Pancreas (tissue), 10 donors: Measurements from ENCODE around the gene FBLN2. TPM values are rescaled to one million over a fixed set of nuclear protein-coding genes. Genes with fewer than 3 reads are reported as not detected.

Experiments
- ATAC-seq, 4 donors: fragments of 200-7000 bp; cut with Tn5 transposase; one replicate each; pipeline versions ENCODE4 v1.8.0 to v1.9.1; 2020; ENCODE audit warnings: mild to moderate bottlenecking in 4 of 4, moderate library complexity in 4 of 4
- DNase-seq, 6 donors: peaks; one replicate each; pipeline ENCODE4 v3.0.0-alpha.2; 2020
- FAIRE-seq: peaks from 2 replicates; lab custom pipeline; 2012; peaks lifted over from hg19 to GRCh38; lab: Jason Lieb, UNC
- H3K27ac ChIP-seq, 4 donors: fragments of 200-600 bp; sonication (generic); 1 replicate in 3 of 4; 2 replicates in 1 of 4; pipeline versions ENCODE4 v1.5.0 to v1.8.0; 2020
- H3K27me3 ChIP-seq, 4 donors: fragments of 200-600 bp; one replicate each; pipeline ENCODE4 v1.8.0; 2021
- H3K36me3 ChIP-seq, 3 donors: fragments of 200-600 bp; sonication (generic) in 1 of 3; one replicate each; pipeline versions ENCODE4 v1.5.0 to v1.8.0; 2020 to 2021
- H3K4me1 ChIP-seq, 3 donors: fragments of 200-600 bp; one replicate each; pipeline ENCODE4 v1.8.0; 2021
- H3K4me3 ChIP-seq, 4 donors: fragments of 200-600 bp; sonication (generic) in 2 of 4; one replicate each; pipeline versions ENCODE4 v1.5.0 to v1.8.0; 2020 to 2021
- H3K9me3 ChIP-seq, 4 donors: fragments of 200-600 bp; one replicate each; pipeline ENCODE4 v1.8.0; 2021
- WGBS, 2 donors: extraction: QIAGEN DNeasy Blood & Tissue Kit; methylation state at CpG; one replicate each; pipeline ENCODE4 v1.1.7; 2013; 5-methylcytosine and 5-hydroxymethylcytosine counted together
- intact Hi-C, 3 donors: fragments of 100-400 bp; cut with DNase I; formaldehyde crosslinking; loops; one replicate each; pipeline versions ENCODE4 v1.11.1 to v1.14.2; 2022
- polyA plus RNA-seq, 2 donors: library from polyadenylated mRNA; stranded (reverse); fragments of 200-250 nt; gene quantifications; one replicate each; pipeline ENCODE4 v1.2.3, GENCODE V29; 2013
- total RNA-seq, 6 donors: library from RNA; stranded (reverse); fragmentation: NEBNext Ultra II Directional in 4 of 6; extraction: Animal tissue kit (Norgen Biotek cat#: 25700) in 4 of 6; gene quantifications; one replicate each; pipeline versions ENCODE4 v1.2.1 to v1.2.4, GENCODE V29; 2021 to 2023
- TF ChIP-seq, protein P1 (sequence below), 4 donors: fragments of 200-600 bp; sonication (generic) in 3 of 4; IDR thresholded peaks; one replicate each; pipeline versions ENCODE4 v1.5.0 to v1.8.0; 2021; ENCODE audit warnings: antibody characterized with exemption in 4 of 4
- donor health status: healthy with polysubstance abuse.
- donor health status: DM: no; HTN: no; CAD: no; lungs with moderate emphysema.
- donor health status: DM: no; HTN: no; CAD: no.
- donor health status: control.
- donor health status: control.
- donor health status: Bipolar disorder and iron deficiency.
- donor health status: DM: yes; HTN: yes; CAD: no.
- donor health status: DM: no; HTN: no; CAD: no.
- donor health status: DM: no; HTN: no; CAD: no.
- donor health status: DM: yes; HTN: yes; CAD: no.

Gene FBLN2
- total and polyA plus RNA-seq, 8 donors: 2.4 to 21.8 (median 4.2) TPM

DNA sequence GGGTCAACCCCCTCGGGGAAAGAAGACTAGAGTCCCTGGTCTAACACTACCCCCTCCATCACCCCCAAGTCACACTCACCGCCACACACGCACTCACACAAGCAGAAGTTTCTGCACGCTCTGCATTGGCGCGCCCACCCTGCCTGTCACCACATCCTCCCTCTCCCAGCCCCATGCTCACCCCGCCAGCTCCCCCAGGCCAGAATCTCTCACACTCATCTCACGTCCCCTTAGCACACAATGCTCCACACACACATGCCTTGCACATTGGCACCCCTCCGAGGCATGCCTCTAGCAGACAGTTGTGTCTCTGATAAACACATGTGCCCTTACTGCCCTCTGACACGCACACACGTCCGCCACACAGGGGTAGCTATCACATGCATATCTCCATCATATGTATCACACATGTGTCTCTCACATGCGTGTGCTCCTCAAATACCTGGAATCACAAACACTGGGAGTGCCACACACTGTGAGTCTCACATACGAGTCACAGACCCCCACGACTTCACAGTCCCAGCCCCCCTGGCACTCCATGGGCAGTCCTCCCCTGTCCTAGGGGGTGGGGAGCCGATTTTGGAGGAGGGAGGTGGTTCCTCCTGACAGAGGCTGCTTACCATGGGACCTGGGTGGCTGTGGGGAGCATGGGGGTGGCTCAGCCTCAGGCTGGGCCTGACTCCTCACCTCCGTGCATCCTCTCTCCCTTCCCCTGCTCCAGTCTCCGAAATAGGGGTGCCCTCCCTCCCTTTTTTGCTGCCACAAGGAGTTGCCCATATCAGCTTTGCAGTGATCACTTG, 898 bp downstream of the FBLN2 start:
- ATAC-seq: no peak

DNA sequence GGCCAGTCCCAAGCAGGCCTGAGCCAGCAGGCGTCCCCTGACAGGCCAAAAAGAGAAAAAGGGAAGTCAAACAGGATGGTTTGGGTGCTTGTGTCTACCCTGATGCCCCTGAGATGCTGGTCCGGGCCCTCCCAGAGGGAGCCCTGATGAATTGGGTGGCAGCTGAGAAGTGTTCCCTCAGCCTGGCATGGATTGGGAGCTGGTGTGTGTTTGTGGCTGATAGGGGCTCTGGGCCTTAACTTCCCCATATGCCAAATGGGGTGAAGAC, 1.4 kb downstream of the FBLN2 start:
- intact Hi-C loops: no loop called here
- FAIRE-seq (no peak), DNase-seq (no peak), ATAC-seq (no peak)
- Histone ChIP-seq H3K36me3 (no peaks in the 10 kb centered on the region), H3K4me3 (no peak overlapping the region), H3K9me3 (no peaks in the 10 kb centered on the region), H3K4me1 (no peaks in the 10 kb centered on the region), H3K27me3 (no peaks in the 10 kb centered on the region), H3K27ac (no peak overlapping the region)
- TF ChIP-seq, protein P1, sequence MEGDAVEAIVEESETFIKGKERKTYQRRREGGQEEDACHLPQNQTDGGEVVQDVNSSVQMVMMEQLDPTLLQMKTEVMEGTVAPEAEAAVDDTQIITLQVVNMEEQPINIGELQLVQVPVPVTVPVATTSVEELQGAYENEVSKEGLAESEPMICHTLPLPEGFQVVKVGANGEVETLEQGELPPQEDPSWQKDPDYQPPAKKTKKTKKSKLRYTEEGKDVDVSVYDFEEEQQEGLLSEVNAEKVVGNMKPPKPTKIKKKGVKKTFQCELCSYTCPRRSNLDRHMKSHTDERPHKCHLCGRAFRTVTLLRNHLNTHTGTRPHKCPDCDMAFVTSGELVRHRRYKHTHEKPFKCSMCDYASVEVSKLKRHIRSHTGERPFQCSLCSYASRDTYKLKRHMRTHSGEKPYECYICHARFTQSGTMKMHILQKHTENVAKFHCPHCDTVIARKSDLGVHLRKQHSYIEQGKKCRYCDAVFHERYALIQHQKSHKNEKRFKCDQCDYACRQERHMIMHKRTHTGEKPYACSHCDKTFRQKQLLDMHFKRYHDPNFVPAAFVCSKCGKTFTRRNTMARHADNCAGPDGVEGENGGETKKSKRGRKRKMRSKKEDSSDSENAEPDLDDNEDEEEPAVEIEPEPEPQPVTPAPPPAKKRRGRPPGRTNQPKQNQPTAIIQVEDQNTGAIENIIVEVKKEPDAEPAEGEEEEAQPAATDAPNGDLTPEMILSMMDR (IDR thresholded peaks at IDR 0.05): no peak
- 81 to 89% methylated on average over 2 of the region's 2 CpGs for WGBS, 2 donors

More for the DNA sequence above, 898 bp downstream of the FBLN2 start:
- Histone ChIP-seq H3K36me3 (no peaks in the 10 kb centered on the region), H3K4me1 (no peaks in the 10 kb centered on the region), H3K9me3 (no peaks in the 10 kb centered on the region), H3K27ac (no peak overlapping the region), H3K27me3 (no peaks in the 10 kb centered on the region), H3K4me3 (no peak overlapping the region)
- TF ChIP-seq, protein P1 (IDR thresholded peaks at IDR 0.05): no peak
- DNase-seq (no peak), FAIRE-seq (no peak)
- intact Hi-C loops: no loop called here
- 78 to 84% methylated on average over 18 of the region's 18 CpGs for WGBS, 2 donors

DNA sequence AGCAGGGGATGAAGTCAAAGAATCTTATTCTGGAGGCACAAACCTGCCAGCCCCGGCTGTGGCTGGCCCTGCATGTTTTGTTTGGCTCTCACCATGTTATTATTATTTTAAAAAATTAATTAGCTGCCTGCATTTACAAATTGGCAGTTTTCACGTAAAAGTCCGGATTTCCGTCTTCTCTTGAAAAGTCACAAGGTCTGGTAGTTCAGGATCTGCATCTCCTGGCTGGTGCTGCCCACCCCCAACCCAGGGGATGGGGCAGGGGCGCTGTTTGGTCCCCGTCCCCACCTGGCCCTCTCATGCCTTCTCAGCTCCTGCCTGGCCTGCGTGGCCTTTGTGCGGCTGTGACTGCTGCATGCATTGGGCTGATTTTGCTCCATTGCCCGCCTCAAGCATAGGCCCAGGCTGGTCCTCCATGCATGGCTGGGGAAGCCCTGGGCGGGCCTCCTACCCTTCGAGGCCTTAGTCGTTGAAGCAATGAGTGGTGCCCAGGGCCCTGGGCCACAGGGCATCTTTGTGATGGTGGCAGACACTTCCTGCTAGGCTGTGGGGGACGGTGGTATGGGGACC, 2.0 kb downstream of the FBLN2 start:
- H3K27ac ChIP-seq: no peak overlapping the region

DNA sequence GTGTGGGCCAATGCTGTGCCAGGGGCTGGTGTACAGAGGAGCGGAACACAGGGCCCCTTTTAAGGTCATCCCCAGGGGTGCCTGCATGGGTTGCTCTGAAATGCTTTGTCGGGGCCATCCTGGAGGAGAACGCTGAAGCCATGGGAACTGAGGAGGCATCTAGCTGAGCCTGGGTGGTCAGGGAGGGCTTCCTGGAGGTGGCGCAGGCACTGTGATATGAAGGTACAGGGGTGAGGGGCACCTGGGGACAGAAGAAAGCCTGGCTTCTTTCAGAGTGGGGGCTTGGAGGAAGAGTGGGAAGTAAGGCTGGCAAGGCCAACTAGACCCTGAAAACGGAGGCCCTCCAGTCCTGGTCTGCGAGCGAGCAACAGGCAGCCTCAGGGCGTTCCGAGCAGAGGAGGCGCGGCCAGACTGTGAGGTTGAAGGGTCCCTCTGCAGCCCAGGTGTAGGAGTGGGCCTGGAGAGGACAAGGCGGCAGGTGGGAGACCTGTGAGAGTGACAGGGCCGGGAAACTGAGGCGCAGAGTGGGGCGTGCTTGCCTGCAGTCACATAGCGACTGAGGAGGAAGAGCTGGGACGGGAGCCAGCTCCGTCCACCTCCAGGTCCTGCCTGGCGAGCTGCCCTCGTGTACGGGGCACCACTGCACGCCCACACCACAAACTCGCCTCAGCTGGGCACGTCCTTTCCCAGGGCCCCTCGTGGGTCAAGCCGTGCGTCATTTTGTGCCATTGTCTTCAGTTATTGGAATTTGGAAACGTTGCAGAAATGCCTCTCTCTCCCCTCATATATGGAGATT, 4.1 kb downstream of the FBLN2 start:
- Histone ChIP-seq H3K9me3 (no peaks in the 10 kb centered on the region), H3K27ac (no peak overlapping the region), H3K27me3 (no peaks in the 10 kb centered on the region), H3K4me3 (no peak overlapping the region), H3K36me3 (no peaks in the 10 kb centered on the region), H3K4me1 (no peaks in the 10 kb centered on the region)
- intact Hi-C loops: no loop called here
- DNase-seq (peak in 1 of 6 donors; percentile 38), FAIRE-seq (no peak), ATAC-seq (no peak)
- TF ChIP-seq, protein P1 (IDR thresholded peaks at IDR 0.05): no peak
- WGBS, 2 donors: 48 to 52% methylated on average over 28 of the region's 28 CpGs

More for the DNA sequence above, 2.0 kb downstream of the FBLN2 start:
- Histone ChIP-seq H3K4me1 (no peaks in the 10 kb centered on the region), H3K27me3 (no peaks in the 10 kb centered on the region), H3K36me3 (no peaks in the 10 kb centered on the region), H3K9me3 (no peaks in the 10 kb centered on the region), H3K4me3 (no peak overlapping the region)
- FAIRE-seq: no peak
- WGBS, 2 donors: 84% methylated on average over 13 of the region's 13 CpGs
- no peak for DNase-seq
- TF ChIP-seq, protein P1 (IDR thresholded peaks at IDR 0.05): no peak
- intact Hi-C loops: no loop called here
- no peak for ATAC-seq
